ENCODE data around the gene RGL2. TPM values are rescaled to one million over a fixed set of nuclear protein-coding genes. Genes with fewer than 3 reads are reported as not detected.
A peak's percentile ranks its signal among the peaks of the same experiment; 100 is the strongest.

RGL2 gene
- polyA plus RNA-seq, 1 of the 3 experiments (the other 2 are of a cell fraction): 59.4 TPM

DNA sequence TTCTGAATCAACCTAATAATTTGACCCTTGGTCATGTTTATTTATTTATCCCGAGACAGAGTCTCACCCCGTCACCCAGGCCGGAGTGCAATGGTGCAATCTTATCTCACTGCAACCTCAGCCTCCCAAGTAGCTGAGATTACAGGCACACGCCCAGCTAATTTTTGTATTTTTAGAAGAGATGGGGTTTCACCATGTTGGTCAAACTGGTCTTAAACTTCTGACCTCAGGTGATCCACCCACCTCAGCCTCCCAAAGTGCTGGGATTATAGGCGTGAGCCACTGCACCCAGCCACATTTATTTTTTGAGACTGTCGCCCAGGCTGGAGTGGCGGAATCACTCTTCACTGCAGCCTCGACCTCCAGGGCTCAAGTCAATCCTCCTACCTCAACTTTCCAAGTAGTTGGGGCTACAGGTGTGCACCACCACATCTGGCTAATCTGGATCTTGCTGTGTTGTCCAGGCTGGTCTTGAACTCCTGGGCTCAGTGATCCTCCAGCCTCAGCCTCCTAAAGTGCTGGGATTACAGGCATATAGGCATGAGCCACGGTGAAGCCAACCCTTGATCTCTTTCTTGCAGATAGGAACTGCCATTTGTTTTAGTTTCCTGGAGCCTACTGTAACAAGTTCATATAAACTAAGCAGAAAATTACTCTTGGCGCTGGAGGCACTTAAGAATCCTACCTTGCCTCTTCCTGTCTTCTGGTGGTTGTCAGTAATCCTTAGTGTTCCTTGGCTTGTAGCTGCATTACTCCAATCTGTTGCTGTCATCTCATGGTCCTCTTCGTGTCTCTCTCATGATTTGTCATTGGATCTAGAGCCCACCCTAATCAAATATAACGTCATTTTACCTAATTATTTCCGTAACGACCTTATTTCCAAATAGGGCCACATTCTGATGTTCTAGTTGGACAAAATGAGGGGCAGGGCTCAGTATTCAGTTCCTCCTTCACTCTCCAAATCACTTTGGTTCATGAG is 24.5 kb downstream of the RGL2 start:
- Histone ChIP-seq H3K4me3 (ENCODE audit: low read depth in 2 of 2, low read length in 1 of 2) (peak overlapping the region; percentile 76 to 91), H3K4me2 (peak overlapping the region; percentile 94), H3K9me3 (no peaks in the 10 kb centered on the region), H3K79me2 (ENCODE audit: insufficient read depth) (peaks cover 58% of the 10 kb centered on the region), H3K27ac (ENCODE audit: low read depth in 2 of 2, low read length in 1 of 2) (peak overlapping the region; percentile 54 to 88), H3K9ac (peak overlapping the region; percentile 95; the same call in 1 of the 2 replicates), H2AFZ (ENCODE audit: low read depth) (no peak overlapping the region), H3K36me3 (replicated peaks in 1 of 2; ENCODE audit: control insufficient read depth in 1 of 2, insufficient read depth in 2 of 2, low read length in 1 of 2) (peaks cover 46 to 50% of the 10 kb centered on the region in 2 experiments), H3F3A (replicated peaks; ENCODE audit: insufficient read depth) (peaks cover 65% of the 10 kb centered on the region), H3K9me2 (no peaks in the 10 kb centered on the region), H3K27me3 (ENCODE audit: insufficient read depth) (no peaks in the 10 kb centered on the region), H4K20me1 (ENCODE audit: insufficient read depth) (peaks cover 44% of the 10 kb centered on the region), H3K4me1 (ENCODE audit: control insufficient read depth in 1 of 2, insufficient read depth in 2 of 2, low read depth in 1 of 2, low read length in 1 of 2) (peaks cover 36 to 39% of the 10 kb centered on the region in 2 experiments; a peak in 3 of 4 replicates)
- 18% methylated on average over 14 of the region's 14 CpGs for WGBS (ENCODE audit: low lambda C conversion rate)
- ChIA-PET POLR2A (no interaction called here), CTCF (interaction anchor here (1.0 to 1.2 kb wide), 2 partner anchors 15 to 25 kb away, joined by 3 read pairs; partner anchors contain the start of gene WDR46)
- TF ChIP-seq RFX5 (IDR thresholded peaks at IDR 0.05; ENCODE audit: low read length) (no peak), SMC3 (IDR thresholded peaks at IDR 0.05; ENCODE audit: low read depth, low read length) (no peak), CHD2 (IDR thresholded peaks at IDR 0.05; ENCODE audit: low read length, partially characterized antibody) (peak; percentile 16), POLR2AphosphoS5 (IDR thresholded peaks at IDR 0.05; ENCODE audit: low read depth, low read length) (peak; percentile 11), RCOR1 (IDR thresholded peaks at IDR 0.05; ENCODE audit: low read length) (no peak)
- no peak for DNase-seq

DNA sequence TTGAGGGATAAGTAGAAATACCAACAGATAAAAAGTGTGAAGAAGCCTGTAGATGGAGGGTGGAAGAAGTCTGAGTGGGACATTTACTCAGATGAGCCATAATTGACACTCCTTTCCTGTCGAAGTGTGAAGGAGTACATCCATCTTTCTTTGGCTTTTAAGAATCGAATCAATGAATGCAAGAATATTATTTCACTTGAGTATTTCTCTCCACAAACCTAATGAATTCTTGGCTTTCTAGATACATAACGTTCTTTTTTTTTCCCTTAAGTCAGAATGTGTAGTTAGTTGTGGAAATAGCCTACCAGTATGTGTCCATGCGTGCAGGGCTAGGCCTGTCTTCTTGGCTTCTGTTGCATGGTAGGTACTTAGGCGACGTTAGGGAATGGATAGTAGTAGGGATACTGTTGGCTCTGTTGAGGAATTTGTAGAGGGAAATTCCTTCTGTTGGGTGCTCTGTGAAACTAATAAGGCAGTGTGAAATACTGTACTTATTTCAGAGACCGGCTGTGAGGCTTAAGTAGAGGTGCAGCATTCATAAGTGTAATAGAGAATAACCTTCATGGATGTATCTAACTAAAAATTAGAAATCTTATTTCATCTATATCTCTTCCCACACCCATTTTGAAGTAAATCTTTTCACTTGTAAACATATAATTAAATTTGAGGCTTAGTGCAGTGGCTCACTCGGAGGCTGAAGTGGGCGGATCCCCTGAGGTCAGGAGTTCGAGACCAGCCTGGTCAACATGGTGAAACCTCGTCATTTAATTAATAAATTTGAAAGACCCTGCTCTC is 25.4 kb downstream of the RGL2 start:
- peaks cover 43% of the 10 kb centered on the region for H4K20me1 ChIP-seq (ENCODE audit: insufficient read depth)
- POLR2A ChIA-PET: interaction anchor here (2.2 kb wide), 1 partner anchor 26 kb away, joined by 16 read pairs; the partner anchor contains the start of gene RGL2
- H3K27ac ChIP-seq (ENCODE audit: low read depth in 2 of 2, low read length in 1 of 2): peak overlapping the region; percentile 88 to 99
- no peak for DNase-seq
- peak overlapping the region; percentile 95 for H3K9ac ChIP-seq
- WGBS (ENCODE audit: low lambda C conversion rate): 8% methylated on average over 11 of the region's 11 CpGs
- peaks cover 58% of the 10 kb centered on the region for H3F3A ChIP-seq (replicated peaks; ENCODE audit: insufficient read depth)
- TF ChIP-seq, protein P1, sequence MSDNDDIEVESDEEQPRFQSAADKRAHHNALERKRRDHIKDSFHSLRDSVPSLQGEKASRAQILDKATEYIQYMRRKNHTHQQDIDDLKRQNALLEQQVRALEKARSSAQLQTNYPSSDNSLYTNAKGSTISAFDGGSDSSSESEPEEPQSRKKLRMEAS (IDR thresholded peaks at IDR 0.05; ENCODE audit: low read depth): no peak
- peak; percentile 13; the same call in 1 of the 2 replicates for TF ChIP-seq POLR2AphosphoS5 (IDR thresholded peaks at IDR 0.05; ENCODE audit: low read depth, low read length)
- no peak overlapping the region for H2AFZ ChIP-seq (ENCODE audit: low read depth)
- H3K9me3 ChIP-seq: no peaks in the 10 kb centered on the region
- CTCF ChIA-PET: interaction anchor here (1.0 to 2.1 kb wide), 2 partner anchors 10 to 15 kb away, joined by 3 to 5 read pairs; partner anchors contain the start of gene WDR46
- no peaks in the 10 kb centered on the region for H3K27me3 ChIP-seq (ENCODE audit: insufficient read depth)
- peaks cover 36 to 39% of the 10 kb centered on the region in 2 experiments; a peak in 3 of 4 replicates for H3K4me1 ChIP-seq (ENCODE audit: control insufficient read depth in 1 of 2, insufficient read depth in 2 of 2, low read depth in 1 of 2, low read length in 1 of 2)
- no peaks in the 10 kb centered on the region for H3K9me2 ChIP-seq
- H3K79me2 ChIP-seq (ENCODE audit: insufficient read depth): peaks cover 64% of the 10 kb centered on the region
- peak overlapping the region; percentile 76 to 91 for H3K4me3 ChIP-seq (ENCODE audit: low read depth in 2 of 2, low read length in 1 of 2)
- peaks cover 51 to 57% of the 10 kb centered on the region in 2 experiments for H3K36me3 ChIP-seq (replicated peaks in 1 of 2; ENCODE audit: control insufficient read depth in 1 of 2, insufficient read depth in 2 of 2, low read length in 1 of 2)
- peak overlapping the region; percentile 94 for H3K4me2 ChIP-seq
